SK-N-SH treated with all-trans-retinoic acid at 6 μM for 48 hours (cell line): ENCODE measurements around the gene PIBF1.

Experiments used
- BACH2 ChIP-seq: fragments of 250-450 bp; sonication (Bioruptor Pico); IDR thresholded peaks from 2 replicates; pipeline ENCODE4 v1.9.0; 2021; ENCODE audit warnings: mild to moderate bottlenecking, borderline replicate concordance
- CREB5 ChIP-seq: fragments of 250-450 bp; sonication (Bioruptor Pico); IDR thresholded peaks from 2 replicates; pipeline ENCODE4 v1.5.1; 2020; ENCODE audit warnings: low read depth, mild to moderate bottlenecking, moderate library complexity
- OSR1 ChIP-seq: fragments of 250-450 bp; sonication (Bioruptor Pico); IDR thresholded peaks from 2 replicates; pipeline ENCODE4 v1.8.0; 2022; ENCODE audit warnings: moderate library complexity, mild to moderate bottlenecking, inconsistent platforms
- RARB ChIP-seq: fragments of 250-450 bp; sonication (Bioruptor Pico); IDR thresholded peaks from 2 replicates; pipeline ENCODE4 v1.8.0; 2021; ENCODE audit warnings: mild to moderate bottlenecking, moderate library complexity
- ZFP3 ChIP-seq: fragments of 250-450 bp; sonication (Bioruptor Pico); IDR thresholded peaks from 2 replicates; pipeline ENCODE4 v1.5.0; 2020; ENCODE audit warnings: mild to moderate bottlenecking, moderate library complexity
- ZNF565 ChIP-seq: fragments of 450-650 bp; formaldehyde crosslinking; conservative IDR thresholded peaks from 2 replicates; pipeline ENCODE4 v1.5.0; 2020; ENCODE audit warnings: low read depth, mild to moderate bottlenecking, moderate library complexity
- TF ChIP-seq, protein P1 (sequence below): fragments of 250-450 bp; sonication (Bioruptor Pico); IDR thresholded peaks from 2 replicates; pipeline ENCODE4 v1.5.1; 2021; ENCODE audit warnings: mild to moderate bottlenecking, moderate library complexity

DNA sequence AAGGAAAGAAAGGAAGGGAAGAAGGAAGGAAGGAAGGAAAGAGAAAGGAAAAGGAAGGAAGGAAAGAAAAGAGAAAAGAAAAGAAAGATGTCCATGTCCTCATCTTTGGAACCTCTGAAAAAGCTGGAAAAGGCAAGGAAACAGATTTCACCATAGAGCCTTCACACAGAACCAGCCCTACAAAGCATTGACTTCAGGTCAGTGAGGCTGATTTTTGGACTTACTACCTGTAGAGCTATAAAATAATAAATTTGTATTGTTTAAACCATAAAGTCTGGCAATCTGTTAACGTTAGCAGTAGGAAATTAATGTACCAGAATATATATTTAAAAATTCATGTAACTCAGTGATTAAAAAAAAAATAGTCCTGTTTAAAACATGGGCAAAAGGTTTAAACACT is 130.0 kb downstream of the PIBF1 start:
- TF ChIP-seq CREB5: no peak
- TF ChIP-seq OSR1: no peak
- TF ChIP-seq, protein P1, sequence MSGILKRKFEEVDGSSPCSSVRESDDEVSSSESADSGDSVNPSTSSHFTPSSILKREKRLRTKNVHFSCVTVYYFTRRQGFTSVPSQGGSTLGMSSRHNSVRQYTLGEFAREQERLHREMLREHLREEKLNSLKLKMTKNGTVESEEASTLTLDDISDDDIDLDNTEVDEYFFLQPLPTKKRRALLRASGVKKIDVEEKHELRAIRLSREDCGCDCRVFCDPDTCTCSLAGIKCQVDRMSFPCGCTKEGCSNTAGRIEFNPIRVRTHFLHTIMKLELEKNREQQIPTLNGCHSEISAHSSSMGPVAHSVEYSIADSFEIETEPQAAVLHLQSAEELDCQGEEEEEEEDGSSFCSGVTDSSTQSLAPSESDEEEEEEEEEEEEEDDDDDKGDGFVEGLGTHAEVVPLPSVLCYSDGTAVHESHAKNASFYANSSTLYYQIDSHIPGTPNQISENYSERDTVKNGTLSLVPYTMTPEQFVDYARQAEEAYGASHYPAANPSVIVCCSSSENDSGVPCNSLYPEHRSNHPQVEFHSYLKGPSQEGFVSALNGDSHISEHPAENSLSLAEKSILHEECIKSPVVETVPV: no peak
- TF ChIP-seq ZNF565: no peak
- TF ChIP-seq RARB: no peak
- TF ChIP-seq ZFP3 (CRISPR knock-in tag): no peak
- no peak for TF ChIP-seq BACH2
